Left kidney (tissue), 8 donors: ENCODE results near the gene SLC18A2. TPM values are rescaled to one million over a fixed set of nuclear protein-coding genes. Genes with fewer than 3 reads are reported as not detected.
"Not testable (repeated sequence)": the region's sequence is repeated elsewhere in the genome, so short reads cannot be mapped to it uniquely, and the experiment has no call there.

ENCODE experiments used
- DNase-seq: peaks from one replicate; pipeline ENCODE4 v3.0.0-alpha.2; 2013
- long read RNA-seq, 8 donors: transcript quantifications; one replicate each; lab custom pipeline, GENCODE V29; 2026
- polyA plus RNA-seq: library from polyadenylated mRNA; unstranded; fragments of 120-200 nt; gene quantifications from one replicate; pipeline ENCODE4 v1.2.1, GENCODE V29; 2013; ENCODE audit not compliant: insufficient read length

Gene SLC18A2
- polyA plus RNA-seq = 1.00 TPM
- long read RNA-seq, donor 1 = 0 reads
- long read RNA-seq, donor 2 = 0 reads
- long read RNA-seq, donor 3 = 0 reads
- long read RNA-seq, donor 4 = 0 reads
- long read RNA-seq, donor 5, partial matches to known transcripts = 9 of 15 reads
- long read RNA-seq, donor 5, other reads (novel, unspliced or antisense) = 6 of 15 reads
- long read RNA-seq, donor 6 = 0 reads
- long read RNA-seq, donor 7, partial matches to known transcripts = 12 of 22 reads
- long read RNA-seq, donor 7, other reads (novel, unspliced or antisense) = 9 of 22 reads
- long read RNA-seq, donor 8, partial matches to known transcripts = 5 of 7 reads
- long read RNA-seq, donor 8, other reads (novel, unspliced or antisense) = 0 of 7 reads

DNA sequence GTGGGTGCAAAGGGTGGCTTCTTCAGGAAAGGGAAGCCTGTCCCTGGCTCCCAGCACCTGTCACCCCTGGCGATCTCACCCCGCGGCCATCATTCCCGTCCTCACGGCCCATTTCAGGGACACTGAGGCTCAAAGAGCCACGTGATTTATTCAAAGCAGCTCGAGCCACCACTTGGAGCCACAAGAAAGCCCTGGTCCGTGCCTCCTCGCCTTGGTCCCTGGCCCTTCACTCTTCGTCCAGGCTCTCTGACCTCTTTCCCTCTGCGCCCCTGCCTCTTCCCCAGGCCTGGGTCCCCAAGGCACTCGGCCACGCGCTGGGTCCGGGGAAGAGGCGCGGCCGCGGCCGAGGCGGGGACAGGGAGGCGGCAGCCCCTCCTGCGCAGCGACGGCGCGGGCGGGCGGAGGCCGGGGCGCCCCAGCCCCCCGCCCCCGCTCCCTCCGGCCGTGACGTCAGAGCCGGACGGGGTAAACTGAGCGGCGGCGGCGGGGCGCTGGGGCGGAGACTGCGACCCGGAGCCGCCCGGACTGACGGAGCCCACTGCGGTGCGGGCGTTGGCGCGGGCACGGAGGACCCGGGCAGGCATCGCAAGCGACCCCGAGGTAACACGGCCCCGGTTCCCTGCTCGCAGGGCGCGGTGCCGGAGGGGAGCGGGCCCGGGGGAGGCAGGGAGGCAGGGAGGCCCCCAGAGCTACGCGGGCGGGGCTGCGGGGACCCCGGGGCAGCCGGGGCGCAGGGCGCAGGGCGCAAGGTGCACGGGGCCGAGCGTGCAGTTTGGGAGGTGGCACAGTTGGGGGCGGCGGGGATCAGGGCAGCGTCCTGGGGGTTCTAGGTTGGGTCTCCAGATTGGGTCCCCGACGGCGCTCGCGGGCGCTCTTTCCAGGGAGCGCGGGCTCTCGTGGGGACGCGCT, at the start of gene SLC18A2:
Gene SLC18A2, plus strand, starts transcription at position 494 of the 909 bp plus-strand sequence. CDS start 580 bp downstream, outside the sequence.
- DNase-seq = no peak

DNA sequence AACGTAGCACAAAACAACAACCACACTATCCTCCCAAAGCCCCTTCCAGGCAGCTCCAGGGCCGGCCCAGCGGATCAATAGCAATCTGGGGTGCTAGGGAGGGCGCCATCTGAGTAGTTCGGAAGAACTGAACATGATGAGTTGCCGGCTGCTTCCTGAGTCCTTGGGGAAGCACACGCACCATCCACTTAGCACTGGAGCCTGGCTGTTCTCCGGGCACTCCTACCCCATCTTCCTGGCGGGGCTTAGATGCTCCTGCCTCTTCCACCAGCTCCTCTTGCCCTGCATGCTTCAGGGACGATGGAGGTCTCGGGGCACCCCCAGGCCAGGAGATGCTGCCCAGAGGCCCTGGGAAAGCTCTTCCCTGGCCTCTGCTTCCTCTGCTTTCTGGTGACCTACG, 43.7 kb upstream of the SLC18A2 start, which contains the start of gene KCNK18:
Gene KCNK18, plus strand, starts transcription at position 301 of the 400 bp plus-strand sequence. Its CDS starts 0 bp downstream, at position 301.
- DNase-seq = no peak

DNA sequence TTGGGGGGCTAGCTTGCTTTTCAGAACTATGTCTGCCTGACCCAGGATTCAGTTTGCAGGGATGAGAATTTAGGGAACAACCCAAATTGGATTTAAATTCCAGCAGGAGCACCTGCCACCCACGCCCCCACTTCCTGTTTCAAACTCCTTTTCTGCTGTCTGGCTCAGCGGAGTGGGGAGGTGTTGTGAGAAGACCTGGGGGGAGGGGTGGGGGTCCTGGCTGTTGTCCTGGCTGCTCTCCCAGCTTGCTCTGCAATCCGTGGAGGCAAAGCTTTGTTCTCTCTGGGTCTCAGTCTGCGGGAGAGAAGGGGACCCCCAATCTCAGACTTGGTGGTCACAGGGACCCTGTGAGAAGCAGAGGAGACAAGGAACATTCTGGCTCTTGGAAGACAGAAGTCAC, 42.8 kb upstream of the SLC18A2 start:
- no peak for DNase-seq

DNA sequence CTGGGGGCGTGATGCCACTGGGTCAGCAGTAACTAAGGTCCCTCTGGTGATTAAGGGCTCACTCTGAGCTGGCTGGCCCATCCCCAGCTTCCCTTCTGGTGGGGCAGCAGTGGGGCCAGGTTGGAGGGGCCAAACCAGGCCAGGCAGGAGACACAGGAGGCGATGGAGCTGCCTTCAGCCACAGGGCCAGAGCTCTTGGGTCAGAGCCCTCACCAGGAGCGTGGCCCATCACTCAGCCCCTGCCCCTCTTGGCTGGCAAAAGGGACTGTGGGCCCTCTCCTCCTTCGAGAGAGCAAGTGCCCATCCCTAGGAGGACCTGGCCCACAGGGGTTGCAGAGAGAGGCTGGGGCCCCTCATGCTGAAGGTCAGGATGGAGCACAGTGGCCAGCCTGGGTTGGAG, 39.1 kb upstream of the SLC18A2 start:
- DNase-seq = no peak

DNA sequence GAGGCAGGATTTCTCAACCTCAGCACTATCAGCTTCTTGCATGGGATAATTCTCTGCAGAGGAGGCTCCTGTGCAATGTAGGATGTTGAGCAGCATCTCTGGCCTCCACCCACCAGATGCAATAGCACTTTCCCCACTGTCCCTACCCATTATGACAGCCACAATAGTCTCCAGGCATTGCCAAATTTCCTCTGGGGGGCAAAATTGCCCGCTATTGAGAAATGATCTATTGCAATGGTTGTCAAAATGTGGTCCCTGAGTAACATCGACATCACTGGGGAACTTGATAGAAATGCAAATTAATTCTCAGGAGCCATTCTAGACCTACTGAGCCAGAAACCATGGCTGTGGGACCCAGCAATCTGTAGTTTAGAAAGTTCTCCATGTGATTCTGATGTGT, 36.6 kb upstream of the SLC18A2 start:
- DNase-seq = no peak

DNA sequence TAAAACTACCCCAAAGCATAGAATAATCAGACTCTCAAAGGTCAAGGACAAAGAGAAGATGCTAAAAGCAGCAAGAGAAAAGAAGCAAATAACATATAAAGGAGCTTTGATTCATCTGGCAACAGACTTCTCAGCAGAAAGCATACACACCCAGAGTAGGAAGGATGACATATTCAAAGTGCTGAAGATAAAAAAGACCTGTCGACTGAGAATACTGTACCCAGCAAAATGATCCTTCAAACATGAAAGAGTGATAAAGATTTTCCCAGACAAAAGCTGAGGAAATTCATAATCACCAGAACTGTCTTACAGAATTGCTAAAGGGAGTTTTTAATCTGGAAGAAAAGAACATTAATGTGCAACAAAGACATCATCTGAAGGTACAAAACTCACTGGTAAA, 28.7 kb upstream of the SLC18A2 start:
- DNase-seq = no peak

DNA sequence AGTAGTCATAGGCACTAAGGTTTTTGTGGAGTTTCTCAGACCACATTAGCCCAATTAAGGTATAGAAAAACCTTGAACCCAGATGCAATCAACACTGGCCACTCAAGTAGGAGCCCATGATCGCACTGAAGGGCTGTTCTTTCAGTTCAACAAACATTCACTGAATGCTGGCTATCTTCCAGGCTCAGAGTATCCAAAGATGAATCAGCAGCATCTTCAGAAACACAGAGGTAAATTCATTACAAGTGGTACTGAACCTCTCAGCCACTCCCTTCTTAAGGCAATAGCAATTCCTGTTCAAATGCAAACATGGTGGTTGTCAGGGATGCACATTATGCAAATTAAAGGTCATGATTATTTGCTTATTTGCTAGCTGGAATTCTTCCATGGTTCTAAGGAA, 26.5 kb upstream of the SLC18A2 start:
- no peak for DNase-seq

DNA sequence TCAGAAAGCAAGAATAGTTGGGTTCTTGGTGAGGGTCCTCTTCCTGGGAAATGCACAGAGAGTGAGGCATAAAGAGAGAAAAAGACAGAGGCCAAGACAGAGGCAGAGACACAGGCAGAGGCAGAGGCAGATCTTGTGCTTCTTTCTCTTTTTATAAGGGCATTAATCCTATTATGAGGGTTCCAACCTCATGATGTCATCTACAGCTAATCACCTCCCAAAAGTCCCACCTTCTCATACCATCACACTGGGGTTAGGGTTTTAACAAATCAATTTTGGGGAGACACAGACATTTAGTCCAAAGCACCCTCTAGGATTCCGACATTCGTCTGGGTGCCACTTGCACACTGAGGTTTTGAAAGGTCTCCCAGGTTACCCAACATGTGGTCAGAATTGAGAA, 25.8 kb upstream of the SLC18A2 start:
- DNase-seq = no peak

DNA sequence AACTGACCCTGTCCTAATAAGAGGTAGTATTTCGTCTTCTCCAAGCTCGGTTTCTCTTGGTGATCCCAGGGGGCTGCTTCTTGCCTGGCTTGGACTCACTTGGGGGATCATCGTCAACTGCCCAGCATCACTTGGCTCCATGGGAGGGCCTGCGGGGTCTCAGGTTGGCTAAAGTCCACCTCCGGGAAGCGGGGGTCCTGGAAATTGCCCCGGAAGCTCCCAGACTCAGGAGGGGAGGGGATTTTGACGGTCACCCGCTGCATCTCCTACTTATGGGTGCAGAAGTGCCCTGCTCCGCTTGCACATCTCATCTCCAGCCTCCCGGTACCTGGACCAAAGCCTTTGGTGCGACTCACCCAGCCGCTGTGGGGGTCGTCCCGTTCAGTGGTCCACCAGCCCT, 24.9 kb upstream of the SLC18A2 start:
- DNase-seq = no peak

DNA sequence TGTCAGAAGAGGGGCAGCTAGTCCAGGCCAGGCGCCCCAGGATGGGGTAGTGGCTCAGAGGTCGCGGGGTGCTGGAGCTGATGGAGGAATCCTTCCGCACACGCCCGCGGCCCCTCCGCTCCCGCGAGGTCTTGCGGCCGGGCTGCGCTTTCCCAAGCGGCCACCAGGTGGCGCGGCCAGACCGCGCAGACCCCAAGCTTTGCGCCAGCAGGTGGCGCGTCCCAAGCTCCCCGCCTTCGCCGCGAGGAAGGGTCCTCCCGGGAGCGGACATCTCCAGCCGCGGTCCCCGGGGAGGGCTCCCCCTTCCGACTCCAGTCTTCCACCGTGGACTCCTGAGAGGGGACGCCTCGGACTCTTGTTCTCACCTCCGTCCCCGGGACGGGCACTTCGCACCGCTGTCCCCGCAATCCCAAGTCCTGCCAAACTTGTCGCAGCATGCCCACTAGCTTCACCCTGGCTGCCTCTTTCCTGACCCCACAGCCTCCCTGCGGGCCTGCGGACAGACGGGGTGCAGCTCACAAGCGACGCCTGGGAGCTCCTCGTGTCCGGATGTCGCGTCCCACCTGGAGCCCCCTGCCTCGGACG, 24.2 kb upstream of the SLC18A2 start:
- peak; percentile 63 for DNase-seq

DNA sequence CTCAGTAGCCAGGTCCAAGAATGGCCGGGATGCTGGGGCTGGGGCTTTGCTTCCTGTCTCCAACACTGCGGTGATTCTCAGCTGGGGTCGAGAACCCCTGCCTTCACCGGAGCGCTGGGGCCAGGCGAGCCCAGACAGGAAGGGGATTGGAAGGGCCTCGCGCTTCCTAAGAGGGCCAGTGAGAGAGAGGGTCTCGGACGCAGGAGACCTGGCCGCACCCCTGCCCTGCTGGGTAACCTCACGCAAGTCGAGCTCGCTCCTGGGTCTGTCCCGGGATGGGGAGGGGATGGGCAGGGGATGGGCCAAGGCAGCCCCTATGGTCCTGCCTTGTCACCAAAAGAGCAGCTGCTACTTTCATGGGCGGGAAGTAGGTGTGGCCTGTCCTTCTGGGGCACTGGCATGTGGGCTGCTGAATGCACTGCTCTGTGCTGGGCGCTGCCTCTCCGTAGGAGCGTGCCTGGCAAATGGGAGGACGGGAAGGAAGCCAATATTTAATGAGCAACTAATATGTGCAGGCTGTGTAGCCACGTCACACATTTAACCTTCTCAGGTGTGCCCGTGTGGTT, 23.6 kb upstream of the SLC18A2 start:
- DNase-seq = no peak

DNA sequence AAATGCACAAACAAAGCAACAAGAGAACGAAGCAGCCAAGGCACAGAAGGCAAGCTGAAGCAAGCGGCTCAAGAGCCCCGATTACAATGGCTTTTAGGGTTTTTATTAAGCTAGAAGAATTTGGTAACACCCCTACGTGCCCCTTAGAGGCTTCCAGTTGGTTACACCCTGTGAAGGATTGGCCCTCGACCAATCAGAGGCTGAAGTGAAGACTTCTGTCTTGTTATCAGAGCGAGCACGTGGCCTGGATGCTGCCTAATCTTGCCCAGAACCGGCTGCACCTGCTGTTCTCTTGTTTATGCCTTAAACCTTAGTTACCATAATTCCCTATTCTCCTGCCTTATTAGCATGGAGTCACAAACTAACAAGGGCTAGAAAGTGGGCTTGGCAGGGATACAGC, 22.3 kb upstream of the SLC18A2 start:
- DNase-seq = no peak

DNA sequence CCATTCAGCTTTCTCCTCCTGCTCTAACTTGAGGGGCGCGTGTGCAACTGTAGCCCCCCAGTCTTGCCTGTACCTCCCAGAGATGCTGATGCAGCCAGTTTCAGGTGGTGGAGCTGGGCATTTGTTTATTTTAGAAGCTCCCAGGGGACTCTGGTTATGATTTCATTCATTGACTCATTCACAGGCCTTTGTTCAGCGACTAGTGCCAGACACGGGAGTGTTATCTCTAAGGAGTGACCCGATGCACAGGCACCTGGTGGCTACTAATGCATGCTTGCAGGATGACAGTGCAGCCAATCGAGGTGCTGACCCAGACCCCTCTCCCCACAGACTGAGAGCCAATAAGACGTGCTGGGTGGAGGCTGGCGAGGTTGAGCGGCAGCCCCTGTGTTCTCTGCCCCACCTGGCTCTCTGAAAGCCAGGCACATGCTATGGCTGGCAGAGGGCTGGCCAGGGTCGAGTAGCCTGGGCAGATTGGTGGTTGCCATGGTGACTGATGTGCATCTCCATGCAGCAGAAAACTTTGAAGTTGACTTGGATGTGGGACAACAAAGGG, 19.7 kb upstream of the SLC18A2 start:
- DNase-seq = no peak

DNA sequence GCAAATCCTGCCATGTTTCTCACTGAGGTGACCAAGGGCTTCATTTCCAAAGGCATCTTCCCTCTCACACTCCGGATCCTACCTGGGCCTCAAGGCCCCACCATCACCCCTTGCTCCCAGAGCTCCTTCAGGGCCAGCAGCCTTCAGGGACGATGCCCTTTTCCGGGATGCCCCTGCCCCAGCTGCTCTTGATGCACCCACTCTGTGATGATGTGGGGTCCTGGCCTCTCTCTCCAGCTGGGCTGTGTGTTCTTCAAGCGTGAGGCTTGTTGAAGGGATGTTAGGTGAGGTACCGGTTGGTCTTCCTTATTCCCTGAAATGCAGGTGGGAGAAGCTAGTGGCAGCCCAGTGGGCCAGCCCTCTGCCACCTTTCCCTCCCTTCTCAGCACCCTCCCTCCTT, 18.4 kb upstream of the SLC18A2 start:
- DNase-seq = no peak

DNA sequence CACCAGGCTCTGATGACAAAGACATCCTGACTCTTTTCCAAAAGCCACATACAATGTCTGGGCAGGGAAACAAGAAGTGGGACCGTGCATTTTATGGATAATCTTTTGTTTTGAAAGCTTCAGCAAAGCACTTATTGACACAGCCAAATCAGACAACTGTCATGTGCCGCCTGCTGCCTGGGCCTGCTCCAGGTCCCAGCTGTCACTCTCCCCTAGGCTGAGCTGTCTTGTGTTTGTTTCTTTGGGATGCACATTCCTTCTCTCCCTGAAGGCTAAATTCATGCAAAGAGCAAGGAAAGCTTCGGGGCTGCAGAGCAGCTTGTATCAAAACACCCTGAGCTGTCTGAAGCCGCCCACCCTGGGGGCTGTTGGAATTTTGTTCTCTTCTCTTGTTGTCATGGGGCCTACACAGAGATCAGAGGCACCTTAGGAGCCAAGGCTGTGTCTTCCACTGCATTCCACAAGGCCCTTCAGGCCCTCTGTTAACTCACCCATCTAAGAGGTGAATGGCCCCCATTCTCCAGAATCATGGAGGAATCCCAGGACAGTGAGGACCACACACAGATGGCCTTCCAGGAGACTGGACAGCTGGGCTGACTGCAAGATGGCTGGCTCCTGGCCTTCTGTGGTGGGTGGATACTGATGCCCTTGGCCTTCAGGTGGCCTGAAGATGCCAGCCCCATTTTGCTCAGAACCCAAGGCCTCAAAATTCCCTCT, 17.8 kb upstream of the SLC18A2 start:
- DNase-seq = no peak

DNA sequence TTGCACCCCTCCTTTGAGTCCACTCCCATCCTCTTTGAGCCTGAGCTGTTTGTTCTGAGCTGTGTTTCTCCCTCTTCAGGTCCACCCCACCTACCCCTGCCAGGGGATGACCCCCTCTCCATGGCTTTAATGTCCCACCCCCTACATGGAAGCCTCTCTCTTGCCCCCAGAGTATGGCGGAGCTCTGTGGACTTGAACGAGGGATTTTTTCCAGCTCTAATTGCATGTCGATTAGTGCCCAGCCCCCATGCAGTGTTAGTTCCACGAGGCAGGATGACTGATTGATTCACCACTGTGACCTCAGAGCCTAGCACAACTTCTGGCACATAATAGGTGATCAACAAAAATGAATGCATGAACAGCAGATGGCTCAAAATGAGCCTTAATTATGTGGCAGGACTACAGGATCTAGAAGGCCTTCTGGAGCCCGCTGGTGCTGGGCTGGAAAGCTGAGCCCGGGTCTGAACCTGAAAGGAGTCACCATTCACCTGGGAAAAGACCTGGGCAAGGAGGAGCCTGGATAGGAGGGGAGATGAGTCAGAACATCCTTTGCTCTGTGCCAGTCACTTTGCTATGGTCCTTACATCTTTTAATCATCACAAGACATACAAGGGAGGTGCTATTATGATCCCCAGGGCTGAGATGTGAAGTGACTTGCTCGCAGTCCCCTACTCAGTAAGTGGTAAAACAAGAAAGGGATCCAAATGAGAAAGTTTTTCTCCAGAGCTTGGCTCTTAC, 17.1 kb upstream of the SLC18A2 start:
- no peak for DNase-seq

DNA sequence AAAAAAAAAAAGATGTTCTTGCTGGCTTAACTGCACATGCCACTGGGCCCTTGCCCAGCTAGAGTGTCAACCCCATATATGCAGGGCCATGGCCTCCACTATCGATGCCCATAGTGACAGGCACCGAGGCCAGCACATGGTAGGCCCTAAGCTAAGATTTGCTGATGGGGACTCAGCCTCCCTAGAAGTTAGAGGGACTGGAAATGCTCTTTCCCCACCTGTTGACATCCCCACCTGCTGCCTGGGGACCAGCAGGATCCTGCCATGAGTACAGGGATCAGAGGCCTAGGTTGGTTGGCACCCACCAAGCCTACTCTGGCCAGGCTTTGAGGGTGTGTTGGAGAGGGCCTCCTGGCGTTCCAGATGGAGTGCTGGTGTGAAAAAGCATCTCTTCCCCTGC, 16.0 kb upstream of the SLC18A2 start:
- DNase-seq = no peak

DNA sequence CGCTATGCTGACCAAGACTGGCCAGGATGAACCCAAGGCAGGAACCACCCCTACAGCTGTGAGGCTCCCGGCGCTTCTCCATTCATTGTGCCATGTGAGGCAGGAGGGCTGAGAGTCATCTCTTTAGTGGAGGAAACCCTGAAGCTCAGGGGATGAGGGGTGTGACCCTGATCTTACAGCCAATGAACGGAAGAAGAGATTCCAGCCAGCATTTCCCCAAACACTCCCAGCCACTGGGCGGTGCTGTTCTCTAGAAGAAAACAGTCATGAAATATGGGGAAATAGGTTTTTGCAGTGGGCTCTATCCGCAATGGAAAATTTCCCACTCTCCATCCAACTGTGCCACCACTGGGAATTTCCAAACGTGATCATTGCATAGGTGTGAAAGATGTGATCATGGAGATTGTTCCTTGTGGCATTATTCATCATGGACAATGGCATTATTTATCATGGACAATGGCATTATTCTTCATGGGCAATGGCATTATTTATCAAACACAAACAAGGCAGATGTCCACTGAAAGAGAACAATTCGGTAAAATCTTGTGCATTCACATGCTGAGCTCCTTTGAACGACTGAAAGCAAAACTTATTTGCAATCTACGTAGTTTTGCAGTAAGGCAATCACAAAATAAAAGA, 14.0 kb upstream of the SLC18A2 start:
- DNase-seq = no peak

DNA sequence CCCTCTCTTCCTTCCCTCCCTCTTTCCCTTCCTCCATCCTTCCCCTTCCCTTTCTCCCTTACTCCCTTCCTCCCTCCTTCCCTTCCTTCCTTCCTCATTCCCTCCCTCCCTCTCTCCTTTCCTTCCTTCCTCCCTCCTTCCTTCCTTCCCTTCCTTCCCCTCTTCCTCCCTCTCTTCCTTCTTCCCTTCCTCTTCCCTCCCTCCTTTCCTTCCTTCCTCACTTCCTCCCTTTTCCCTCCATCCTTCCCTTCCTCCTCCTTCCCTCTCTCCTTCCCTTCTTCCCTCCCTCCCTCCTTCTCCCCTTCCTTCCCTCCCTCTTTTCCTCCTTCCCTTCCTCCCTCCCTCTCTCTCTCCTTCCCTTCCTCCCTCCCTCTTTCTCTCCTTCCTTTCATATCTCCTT, 12.7 kb upstream of the SLC18A2 start:
- DNase-seq = no peak

DNA sequence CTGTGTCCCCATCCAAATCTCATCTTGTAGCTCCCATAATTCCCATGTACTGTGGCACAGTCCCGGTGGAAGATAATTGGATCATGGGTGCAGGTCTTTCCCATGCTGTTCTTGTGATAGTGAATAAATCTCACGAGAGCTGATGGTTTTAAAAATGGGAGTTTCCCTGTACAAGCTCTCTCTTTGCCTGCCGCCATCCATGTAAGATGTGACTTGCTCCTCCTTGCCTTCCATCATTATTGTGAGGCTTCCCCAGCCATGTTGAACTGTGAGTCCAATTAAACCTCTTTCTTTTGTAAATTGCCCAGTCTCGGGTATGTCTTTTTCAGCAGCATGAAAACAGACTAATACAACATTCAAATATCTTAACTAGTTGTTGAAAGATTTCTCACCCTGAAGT, 10.8 kb upstream of the SLC18A2 start:
- not testable (repeated sequence) for DNase-seq
